ENCODE data around the gene POP5.
"Not testable (repeated sequence)": the region's sequence is repeated elsewhere in the genome, so short reads cannot be mapped to it uniquely, and the experiment has no call there.

Gene POP5, protein sequence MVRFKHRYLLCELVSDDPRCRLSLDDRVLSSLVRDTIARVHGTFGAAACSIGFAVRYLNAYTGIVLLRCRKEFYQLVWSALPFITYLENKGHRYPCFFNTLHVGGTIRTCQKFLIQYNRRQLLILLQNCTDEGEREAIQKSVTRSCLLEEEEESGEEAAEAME

DNA sequence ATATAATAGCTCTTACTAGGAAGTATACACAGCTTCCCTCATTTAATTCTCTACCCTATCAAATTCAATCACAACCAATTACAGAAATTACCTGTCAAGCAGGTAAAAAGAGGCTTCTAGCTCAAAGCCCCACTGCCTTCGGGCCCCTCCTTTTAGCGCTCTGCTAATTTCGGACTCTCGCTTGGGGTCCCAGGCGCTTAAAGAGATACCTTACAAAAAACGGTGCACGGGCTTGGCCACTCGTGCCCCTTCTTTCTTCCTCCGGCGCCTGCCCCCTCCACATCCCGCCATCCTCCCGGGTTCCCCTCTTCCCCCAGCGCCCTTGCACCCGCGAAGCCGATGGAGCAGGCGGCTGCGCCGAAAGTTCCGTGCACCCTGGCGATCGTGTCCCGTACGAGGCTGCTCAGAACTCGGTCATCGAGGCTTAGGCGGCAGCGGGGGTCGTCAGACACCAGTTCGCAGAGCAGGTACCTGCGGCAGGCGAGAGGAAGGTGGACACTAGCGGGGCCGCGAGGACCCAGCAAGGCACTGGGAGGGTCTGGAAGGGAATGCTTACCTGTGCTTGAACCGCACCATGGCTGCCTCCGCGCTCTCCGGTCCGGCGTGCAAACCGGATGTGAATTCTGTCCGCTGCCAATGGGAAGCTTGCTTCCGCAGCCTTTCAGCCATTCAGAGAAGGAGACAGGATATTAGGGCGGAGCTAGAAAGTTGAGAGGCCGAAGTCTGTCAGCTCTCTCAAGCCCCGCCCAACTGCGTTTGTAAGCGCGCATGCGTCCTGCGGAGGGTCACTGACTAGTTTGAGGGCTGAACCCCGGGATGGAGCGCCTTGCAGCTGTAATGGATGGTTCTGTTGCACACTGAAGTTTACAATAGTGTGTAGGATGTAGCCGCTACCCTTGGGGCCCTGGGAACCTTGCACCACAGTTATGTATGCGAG is at the start of gene POP5:
Gene POP5 (minus strand): TSS at position 616 of the 937 bp plus-strand sequence. CDS start 40 bp downstream, at position 576.
- peaks cover 30 to 38% of the 10 kb centered on the region in 2 donors for H3K36me3 ChIP-seq (ENCODE audit: control insufficient read depth in 1 of 2, insufficient read depth in 2 of 2, low read length in 2 of 2)
- peak within 1 kb of the TSS; percentile 94 to 99 for H3K4me3 ChIP-seq (ENCODE audit: low read depth in 1 of 2, low read length in 2 of 2)
- H3K4me1 ChIP-seq (ENCODE audit: control insufficient read depth in 1 of 2, insufficient read depth in 2 of 2, low read length in 2 of 2) = peaks cover 12 to 31% of the 10 kb centered on the region in 2 donors
- H3K27me3 ChIP-seq (ENCODE audit: low read depth, low read length) = no peaks in the 10 kb centered on the region
- peak within 1 kb of the TSS; percentile 64 for H3K27ac ChIP-seq (ENCODE audit: low read length)
- H3K9me3 ChIP-seq (ENCODE audit: control insufficient read depth in 1 of 2, low read length in 2 of 2) = no peaks in the 10 kb centered on the region

DNA sequence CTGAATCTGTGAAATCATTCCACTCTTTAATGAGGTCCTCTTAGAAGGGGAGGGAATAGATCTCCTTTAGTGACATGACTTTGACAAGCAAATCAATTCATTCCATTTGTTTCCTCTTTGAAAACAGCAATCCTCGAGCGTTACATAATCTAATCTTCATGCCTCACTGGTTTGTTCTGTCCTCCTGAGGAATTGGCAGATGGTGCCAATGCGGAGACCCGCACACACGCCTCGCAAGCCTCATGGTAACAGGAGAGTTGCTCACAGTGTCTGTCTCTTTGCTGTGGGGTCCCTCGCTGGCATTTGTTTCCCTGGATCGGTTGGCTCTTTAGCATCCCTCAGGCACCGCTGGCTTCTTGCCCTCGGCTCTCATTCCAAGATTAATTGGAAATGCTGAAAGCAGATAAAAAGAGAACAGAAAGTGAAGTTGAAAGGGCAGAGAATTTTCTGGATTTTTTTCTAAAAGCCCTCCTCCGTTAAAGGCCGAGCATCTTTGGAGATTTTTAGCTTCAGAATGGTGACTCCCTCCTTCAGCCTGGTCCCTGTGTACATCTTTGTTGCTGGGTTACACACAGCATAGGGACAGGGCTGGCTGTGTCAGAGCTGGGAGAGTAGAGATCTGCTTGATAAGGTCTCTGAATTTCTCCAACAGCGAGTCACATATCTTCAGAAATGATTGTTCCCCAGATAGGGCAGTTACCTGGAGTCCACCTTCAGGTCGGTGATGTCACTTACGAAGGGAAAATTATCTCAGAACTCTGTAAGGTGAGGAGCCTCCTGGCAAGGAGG is 49.1 kb upstream of the POP5 start:
- Histone ChIP-seq H3K4me1 (ENCODE audit: control insufficient read depth in 1 of 2, insufficient read depth in 2 of 2, low read length in 2 of 2) (no peaks in the 10 kb centered on the region), H3K27me3 (ENCODE audit: low read depth, low read length) (no peaks in the 10 kb centered on the region), H3K4me3 (ENCODE audit: low read depth in 1 of 2, low read length in 2 of 2) (no peak overlapping the region), H3K9me3 (ENCODE audit: control insufficient read depth in 1 of 2, low read length in 2 of 2) (no peaks in the 10 kb centered on the region), H3K36me3 (ENCODE audit: control insufficient read depth in 1 of 2, insufficient read depth in 2 of 2, low read length in 2 of 2) (no peaks in the 10 kb centered on the region), H3K27ac (ENCODE audit: low read length) (no peak overlapping the region)

DNA sequence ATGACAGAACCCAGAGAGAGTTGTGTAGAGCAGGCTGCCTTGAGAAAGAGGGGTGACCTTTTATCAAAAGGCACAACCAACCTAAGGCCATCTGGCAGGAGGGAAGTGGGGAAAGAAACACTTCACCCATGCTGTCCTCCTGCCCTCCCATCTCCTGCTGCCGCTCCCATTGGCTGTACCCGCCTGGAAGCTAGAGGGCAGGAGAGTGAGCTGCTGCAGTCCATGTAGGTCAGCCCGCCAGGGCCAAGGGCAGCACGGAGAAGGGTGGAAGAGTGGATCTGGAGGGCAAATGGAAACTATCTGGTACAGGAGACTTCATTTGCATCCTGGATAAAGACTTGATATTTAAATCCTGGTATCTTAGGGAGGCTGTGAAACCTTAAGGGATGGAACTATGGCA is 47.7 kb upstream of the POP5 start:
- Histone ChIP-seq H3K36me3 (ENCODE audit: control insufficient read depth in 1 of 2, insufficient read depth in 2 of 2, low read length in 2 of 2) (no peaks in the 10 kb centered on the region), H3K4me1 (ENCODE audit: control insufficient read depth in 1 of 2, insufficient read depth in 2 of 2, low read length in 2 of 2) (no peaks in the 10 kb centered on the region), H3K27me3 (ENCODE audit: low read depth, low read length) (no peaks in the 10 kb centered on the region), H3K27ac (ENCODE audit: low read length) (no peak overlapping the region), H3K9me3 (ENCODE audit: control insufficient read depth in 1 of 2, low read length in 2 of 2) (no peaks in the 10 kb centered on the region), H3K4me3 (ENCODE audit: low read depth in 1 of 2, low read length in 2 of 2) (no peak overlapping the region)

DNA sequence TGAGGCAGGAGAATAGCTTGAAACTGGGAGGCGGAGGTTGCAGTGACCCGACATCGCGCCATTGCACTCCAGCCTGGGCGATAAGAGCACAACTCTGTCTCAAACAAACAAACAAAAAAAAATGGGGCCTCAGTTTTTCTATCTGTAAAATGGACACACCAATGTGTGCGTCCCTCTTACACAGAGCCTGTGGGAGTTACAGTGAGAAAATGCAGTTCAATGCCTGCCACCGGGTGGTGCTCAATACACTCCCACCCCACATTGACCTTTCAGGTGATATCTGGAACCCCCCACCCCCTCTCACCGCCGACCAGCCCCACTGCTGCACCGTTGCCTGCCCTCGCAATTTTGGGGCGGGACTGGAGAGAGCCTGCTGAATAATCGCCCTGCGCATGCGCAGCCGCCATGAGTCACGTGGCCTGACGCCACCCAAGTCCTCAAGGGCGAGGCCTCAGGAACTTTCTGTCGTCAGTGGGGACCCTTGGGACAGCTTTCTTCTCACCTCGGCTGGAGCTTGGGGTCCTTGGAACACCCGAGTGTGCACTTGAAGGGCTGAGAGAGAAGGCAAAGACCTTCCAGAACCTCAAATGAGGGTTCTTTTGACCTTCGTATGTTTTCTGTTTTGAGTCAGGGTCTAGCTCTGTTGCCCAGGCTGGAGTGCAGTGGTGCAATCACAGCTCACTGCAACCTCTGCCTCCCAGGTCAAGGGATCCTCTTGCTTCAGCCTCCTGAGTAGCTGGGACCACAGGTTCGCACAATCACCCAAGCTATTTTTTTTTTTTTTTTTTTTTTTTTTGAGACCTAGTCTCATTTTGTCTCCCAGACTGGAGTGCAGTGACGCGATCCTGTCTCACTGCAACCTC is 44.6 kb upstream of the POP5 start:
- Histone ChIP-seq H3K4me3 (ENCODE audit: low read depth in 1 of 2, low read length in 2 of 2) (no peak overlapping the region), H3K4me1 (ENCODE audit: control insufficient read depth in 1 of 2, insufficient read depth in 2 of 2, low read length in 2 of 2) (no peaks in the 10 kb centered on the region), H3K27me3 (ENCODE audit: low read depth, low read length) (no peaks in the 10 kb centered on the region), H3K36me3 (ENCODE audit: control insufficient read depth in 1 of 2, insufficient read depth in 2 of 2, low read length in 2 of 2) (no peaks in the 10 kb centered on the region), H3K27ac (ENCODE audit: low read length) (no peak overlapping the region), H3K9me3 (ENCODE audit: control insufficient read depth in 1 of 2, low read length in 2 of 2) (no peaks in the 10 kb centered on the region)

DNA sequence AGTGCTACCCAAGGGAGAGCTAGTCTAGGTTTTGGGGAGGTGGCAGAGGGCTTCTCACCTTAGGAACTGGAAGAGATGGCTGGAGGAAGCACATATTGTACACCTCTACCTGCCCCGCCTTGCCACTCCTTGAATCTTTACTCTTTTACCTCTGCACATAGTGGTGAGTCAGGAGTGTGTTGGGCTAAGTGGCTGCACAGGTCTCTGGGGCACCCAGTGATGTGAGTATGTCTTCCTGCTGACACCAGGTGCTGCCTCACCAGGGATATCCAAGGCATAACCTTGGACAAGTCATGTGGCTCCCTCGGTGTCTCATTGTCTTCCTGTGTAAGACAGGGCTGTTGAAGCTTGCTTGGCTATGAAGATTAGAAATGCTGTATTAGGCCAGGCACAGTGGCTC is 39.4 kb upstream of the POP5 start:
- Histone ChIP-seq H3K36me3 (ENCODE audit: control insufficient read depth in 1 of 2, insufficient read depth in 2 of 2, low read length in 2 of 2) (no peaks in the 10 kb centered on the region), H3K4me1 (ENCODE audit: control insufficient read depth in 1 of 2, insufficient read depth in 2 of 2, low read length in 2 of 2) (no peaks in the 10 kb centered on the region), H3K9me3 (ENCODE audit: control insufficient read depth in 1 of 2, low read length in 2 of 2) (no peaks in the 10 kb centered on the region), H3K27me3 (ENCODE audit: low read depth, low read length) (no peaks in the 10 kb centered on the region), H3K27ac (ENCODE audit: low read length) (no peak overlapping the region), H3K4me3 (ENCODE audit: low read depth in 1 of 2, low read length in 2 of 2) (no peak overlapping the region)

DNA sequence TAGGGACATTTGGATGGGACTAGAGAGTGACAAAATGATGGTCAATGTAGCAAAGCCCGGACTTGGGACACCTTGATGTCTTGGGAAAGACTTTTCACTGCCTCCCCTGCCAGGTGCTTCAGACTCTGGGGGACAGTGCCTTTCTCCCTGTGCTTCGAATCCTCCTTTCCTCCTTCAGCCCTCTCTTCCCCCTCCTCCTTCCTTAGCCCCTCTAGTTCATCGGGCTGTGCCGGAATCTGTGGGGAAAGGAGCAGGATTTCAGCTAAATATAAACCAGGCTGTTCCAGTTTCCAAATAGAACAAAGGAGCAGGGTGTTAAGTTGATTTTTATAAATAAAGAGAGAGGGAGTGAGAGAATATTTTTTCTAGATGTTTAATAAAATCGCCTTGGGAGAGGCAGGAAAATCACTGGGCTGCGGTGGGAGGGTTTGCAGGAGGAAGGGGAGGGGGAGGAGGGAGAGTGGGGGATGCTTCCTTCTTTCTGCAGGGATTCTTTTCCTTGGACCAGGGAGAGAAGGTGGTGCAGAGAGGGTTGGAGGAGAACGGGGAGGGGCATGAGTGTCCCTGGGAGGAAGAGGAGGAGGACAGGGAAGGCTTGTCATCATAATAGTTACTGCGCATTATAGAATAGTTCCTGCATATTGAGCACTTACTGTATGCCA is 37.9 kb upstream of the POP5 start:
- H3K27ac ChIP-seq (ENCODE audit: low read length) = no peak overlapping the region
- no peaks in the 10 kb centered on the region for H3K9me3 ChIP-seq (ENCODE audit: control insufficient read depth in 1 of 2, low read length in 2 of 2)
- H3K27me3 ChIP-seq (ENCODE audit: low read depth, low read length) = no peaks in the 10 kb centered on the region
- no peaks in the 10 kb centered on the region for H3K4me1 ChIP-seq (ENCODE audit: control insufficient read depth in 1 of 2, insufficient read depth in 2 of 2, low read length in 2 of 2)
- H3K4me3 ChIP-seq (ENCODE audit: low read depth in 1 of 2, low read length in 2 of 2) = no peak overlapping the region
- H3K36me3 ChIP-seq (ENCODE audit: control insufficient read depth in 1 of 2, insufficient read depth in 2 of 2, low read length in 2 of 2) = no peaks in the 10 kb centered on the region

DNA sequence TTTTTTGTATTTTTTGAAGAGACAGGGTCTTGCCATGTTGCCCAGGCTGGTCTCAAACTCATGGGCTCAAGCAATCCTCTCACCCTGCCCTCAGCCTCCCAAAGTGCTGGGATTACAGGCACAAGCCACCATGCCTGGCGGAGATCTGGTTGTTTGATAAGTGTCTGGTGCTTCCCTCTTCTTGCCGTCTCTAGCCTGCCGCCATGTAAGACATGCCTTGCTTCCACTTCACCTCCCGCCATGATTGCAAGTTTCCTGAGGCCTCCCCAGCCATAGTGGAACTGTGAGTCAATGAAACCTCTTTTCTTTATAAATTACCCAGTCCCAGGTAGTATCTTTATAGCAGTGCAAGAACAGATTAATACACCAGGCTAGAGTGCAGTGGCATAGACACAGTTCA is 36.6 kb upstream of the POP5 start:
- H3K4me1 ChIP-seq (ENCODE audit: control insufficient read depth in 1 of 2, insufficient read depth in 2 of 2, low read length in 2 of 2); H3K9me3 ChIP-seq (ENCODE audit: control insufficient read depth in 1 of 2, low read length in 2 of 2); H3K27ac ChIP-seq (ENCODE audit: low read length); H3K4me3 ChIP-seq (ENCODE audit: low read depth in 1 of 2, low read length in 2 of 2); H3K36me3 ChIP-seq (ENCODE audit: control insufficient read depth in 1 of 2, insufficient read depth in 2 of 2, low read length in 2 of 2); H3K27me3 ChIP-seq (ENCODE audit: low read depth, low read length): not testable (repeated sequence)

DNA sequence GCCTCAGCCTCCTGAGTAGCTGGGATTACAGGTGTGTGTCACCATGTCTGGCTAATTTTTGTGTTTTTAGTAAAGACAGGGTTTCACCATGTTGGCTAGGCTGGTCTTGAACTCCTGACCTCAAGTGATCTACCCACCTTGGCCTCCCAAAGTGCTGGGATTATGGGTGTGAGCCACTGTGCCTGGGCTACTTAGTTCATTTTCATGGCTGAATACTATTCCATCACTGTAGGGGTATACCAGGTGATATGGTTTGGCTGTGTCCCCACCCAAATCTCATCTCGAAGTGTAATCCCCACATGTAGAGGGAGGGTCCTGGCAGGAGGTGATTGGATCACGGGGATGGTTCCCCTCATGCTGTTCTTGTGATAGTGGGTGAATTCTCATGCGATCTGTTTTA is 36.0 kb upstream of the POP5 start:
- not testable (repeated sequence) for H3K9me3 ChIP-seq (ENCODE audit: control insufficient read depth in 1 of 2, low read length in 2 of 2); H3K4me1 ChIP-seq (ENCODE audit: control insufficient read depth in 1 of 2, insufficient read depth in 2 of 2, low read length in 2 of 2); H3K27me3 ChIP-seq (ENCODE audit: low read depth, low read length); H3K4me3 ChIP-seq (ENCODE audit: low read depth in 1 of 2, low read length in 2 of 2); H3K27ac ChIP-seq (ENCODE audit: low read length); H3K36me3 ChIP-seq (ENCODE audit: control insufficient read depth in 1 of 2, insufficient read depth in 2 of 2, low read length in 2 of 2)

DNA sequence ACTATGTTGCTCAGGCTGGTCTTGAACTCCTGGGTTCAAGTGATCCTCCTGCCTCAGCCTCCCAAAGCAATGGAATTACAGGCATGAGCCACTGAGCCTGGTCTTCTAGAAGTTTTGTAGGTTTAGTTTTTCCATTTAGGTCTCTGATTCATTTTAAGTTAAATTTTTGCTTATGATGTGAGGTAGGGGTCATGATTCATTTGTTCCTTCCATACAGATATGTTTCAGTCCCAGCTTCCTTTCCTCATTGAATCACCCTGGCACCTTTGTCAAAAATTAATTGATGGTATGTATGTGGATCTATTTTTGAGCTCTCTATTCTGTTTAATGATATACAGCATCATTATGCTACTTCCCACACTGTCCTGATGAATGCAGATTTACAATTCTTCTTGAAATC is 33.6 kb upstream of the POP5 start:
- Histone ChIP-seq H3K9me3 (ENCODE audit: control insufficient read depth in 1 of 2, low read length in 2 of 2) (no peaks in the 10 kb centered on the region), H3K27ac (ENCODE audit: low read length) (no peak overlapping the region), H3K27me3 (ENCODE audit: low read depth, low read length) (no peaks in the 10 kb centered on the region), H3K4me1 (ENCODE audit: control insufficient read depth in 1 of 2, insufficient read depth in 2 of 2, low read length in 2 of 2) (no peaks in the 10 kb centered on the region), H3K36me3 (ENCODE audit: control insufficient read depth in 1 of 2, insufficient read depth in 2 of 2, low read length in 2 of 2) (no peaks in the 10 kb centered on the region), H3K4me3 (ENCODE audit: low read depth in 1 of 2, low read length in 2 of 2) (no peak overlapping the region)

DNA sequence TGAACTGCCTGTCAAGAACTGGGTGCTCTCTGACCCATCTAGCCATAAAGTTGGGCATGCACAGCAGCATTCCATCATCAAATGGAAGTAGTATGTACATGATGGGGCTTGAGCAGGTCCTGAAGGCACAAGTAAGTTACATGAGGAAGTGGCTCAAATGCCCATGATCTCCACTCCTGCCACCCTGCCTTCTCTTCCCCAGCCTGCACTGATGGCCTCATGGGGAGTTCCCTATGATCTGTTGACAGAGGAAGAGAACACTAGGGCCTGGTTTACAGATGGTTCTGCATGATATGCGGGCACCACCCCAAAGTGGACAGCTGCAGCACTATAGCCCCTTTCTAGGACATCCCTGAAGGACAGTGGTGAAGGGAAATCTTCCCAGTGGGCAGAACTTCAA is 30.3 kb upstream of the POP5 start:
- not testable (repeated sequence) for H3K36me3 ChIP-seq (ENCODE audit: control insufficient read depth in 1 of 2, insufficient read depth in 2 of 2, low read length in 2 of 2); H3K4me3 ChIP-seq (ENCODE audit: low read depth in 1 of 2, low read length in 2 of 2); H3K27ac ChIP-seq (ENCODE audit: low read length); H3K9me3 ChIP-seq (ENCODE audit: control insufficient read depth in 1 of 2, low read length in 2 of 2); H3K27me3 ChIP-seq (ENCODE audit: low read depth, low read length); H3K4me1 ChIP-seq (ENCODE audit: control insufficient read depth in 1 of 2, insufficient read depth in 2 of 2, low read length in 2 of 2)

All from muscle layer of duodenum (tissue), 2 donors.